Islet precursor cell (in vitro differentiated cells): ENCODE measurements around the gene ZFP57.

Experiments
- DNase-seq: peaks from one replicate; pipeline ENCODE4 v3.0.0-alpha.2; 2018

ZFP57 gene

GRCh38 chr6:29651413-29652197 is 29.3 kb downstream of the ZFP57 start:
- DNase-seq = no peak

- DNase-seq = peak; percentile 97
Observed at GRCh38 chr6:29649701-29650673, 31.0 kb downstream of the ZFP57 start.

DNA sequence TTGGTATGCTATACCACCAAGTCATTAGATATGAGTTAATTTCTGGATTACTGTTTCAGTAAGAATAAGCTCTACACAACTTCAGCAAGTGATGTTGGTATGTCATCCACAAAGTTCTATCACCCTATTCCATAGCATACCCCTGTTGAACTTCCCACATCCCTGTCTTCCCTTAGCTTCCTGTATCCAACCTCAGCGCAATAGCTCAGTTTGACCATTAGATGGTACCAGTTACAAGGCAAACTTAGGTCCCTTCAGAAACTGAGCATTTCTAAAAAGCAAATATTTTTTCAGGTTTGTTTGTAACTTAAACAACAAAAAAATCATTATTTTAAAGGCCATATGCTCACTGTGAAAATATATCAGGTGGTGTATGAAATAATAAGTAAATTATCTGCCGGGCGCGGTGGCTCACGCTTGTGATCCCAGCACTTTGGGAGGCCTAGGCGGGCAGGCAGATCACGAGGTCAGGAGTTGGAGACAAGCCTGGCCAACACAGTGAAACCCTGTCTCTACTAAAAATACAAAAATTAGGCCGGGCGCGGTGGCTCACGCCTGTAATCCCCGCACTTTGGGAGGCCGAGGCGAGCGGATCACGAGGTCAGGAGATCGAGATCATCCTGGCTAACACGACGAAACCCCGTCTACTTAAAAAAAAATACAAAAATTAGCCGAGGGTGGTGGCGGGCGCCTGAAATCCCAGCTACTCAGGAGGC is 32.9 kb downstream of the ZFP57 start:
- DNase-seq = no peak

GRCh38 chr6:29641430-29642148 is 39.4 kb downstream of the ZFP57 start:
- no peak for DNase-seq

DNA sequence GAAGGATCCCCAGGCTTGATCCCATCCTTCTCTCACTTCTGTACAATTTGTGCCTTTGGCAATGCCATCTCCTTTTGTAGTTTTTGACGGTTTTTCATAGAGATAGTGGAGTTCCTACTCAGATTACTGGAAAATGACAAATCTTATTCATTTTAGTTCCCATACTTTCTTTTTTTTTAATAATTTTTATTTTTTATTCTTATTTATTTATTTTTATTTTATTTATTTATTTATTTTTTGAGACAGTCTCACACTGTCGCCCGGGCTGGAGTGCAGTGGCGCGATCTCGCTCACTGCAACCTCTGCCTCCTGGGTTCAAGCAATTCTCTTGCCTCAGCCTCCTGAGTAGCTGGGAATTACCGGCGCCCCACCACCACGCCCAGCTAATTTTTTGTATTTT is 43.7 kb downstream of the ZFP57 start:
- no peak for DNase-seq

DNA sequence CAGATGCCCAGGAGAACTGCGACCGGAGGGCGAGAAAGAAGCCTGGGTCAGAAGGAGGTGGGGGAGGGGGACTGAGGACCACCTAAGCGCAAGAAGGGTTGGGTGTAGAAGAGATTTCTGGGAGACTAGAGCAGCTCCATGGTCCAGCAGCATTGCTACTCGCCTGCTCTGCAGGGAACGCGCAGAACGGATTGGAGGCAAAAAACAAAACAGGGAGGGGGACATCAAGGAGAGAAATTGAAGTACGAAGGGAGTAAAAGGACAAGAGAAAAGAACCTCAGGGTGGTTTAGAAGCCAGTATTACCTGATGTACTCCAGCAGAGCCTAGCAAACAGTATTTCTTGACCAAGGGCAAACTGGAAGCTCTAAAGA is 47.4 kb downstream of the ZFP57 start:
- no peak for DNase-seq

- DNase-seq = peak; percentile 93
Observed at GRCh38 chr6:29632789-29633533, 48.0 kb downstream of the ZFP57 start, which contains the start of gene GABBR1. GABBR1 (minus strand) TSS chr6:29633183; CDS start chr6:29632385, 798 bp downstream.

DNA sequence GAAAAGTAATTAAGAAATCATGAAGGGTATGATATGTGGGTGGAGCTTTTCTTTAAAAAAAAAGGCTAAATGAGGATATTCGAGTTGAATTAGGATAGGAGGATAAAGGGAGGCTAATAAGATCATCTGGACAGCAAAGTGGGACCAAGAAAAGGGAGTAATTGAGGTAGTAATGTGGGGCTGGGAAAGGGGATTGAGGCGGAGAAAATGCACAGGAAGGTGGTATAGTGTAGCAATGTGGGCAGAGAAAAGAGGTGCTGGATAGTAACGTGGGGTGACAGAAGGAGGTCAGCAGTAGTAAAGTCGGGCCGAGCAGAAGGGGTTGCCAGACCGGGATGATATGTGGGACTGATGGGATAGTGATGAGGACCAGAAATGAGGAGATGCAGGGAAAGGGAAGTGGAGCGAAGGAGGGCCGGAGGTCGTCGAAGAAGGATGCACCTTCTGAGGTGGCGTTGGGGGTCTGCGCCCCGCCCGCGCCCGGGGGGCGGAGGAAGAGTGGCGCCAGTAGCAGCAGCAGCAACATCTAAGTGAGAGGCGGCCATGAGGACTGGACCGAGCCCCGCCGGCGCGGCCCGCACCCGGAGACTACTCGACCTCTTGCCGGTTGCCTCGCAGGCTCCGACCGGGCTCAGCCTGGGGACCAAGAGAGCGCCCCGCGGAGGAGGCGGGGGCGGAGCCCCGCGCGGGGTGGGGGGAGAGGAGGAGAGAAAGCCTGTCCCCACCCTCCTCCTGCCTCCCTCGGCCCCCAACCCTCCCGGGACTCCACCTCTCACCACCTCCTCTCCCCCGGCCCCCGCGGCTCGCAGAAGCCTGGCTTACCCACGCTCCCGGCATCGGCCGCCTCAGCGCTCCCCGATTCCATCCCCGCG is 48.9 kb downstream of the ZFP57 start:
- peak; percentile 80 for DNase-seq

DNA sequence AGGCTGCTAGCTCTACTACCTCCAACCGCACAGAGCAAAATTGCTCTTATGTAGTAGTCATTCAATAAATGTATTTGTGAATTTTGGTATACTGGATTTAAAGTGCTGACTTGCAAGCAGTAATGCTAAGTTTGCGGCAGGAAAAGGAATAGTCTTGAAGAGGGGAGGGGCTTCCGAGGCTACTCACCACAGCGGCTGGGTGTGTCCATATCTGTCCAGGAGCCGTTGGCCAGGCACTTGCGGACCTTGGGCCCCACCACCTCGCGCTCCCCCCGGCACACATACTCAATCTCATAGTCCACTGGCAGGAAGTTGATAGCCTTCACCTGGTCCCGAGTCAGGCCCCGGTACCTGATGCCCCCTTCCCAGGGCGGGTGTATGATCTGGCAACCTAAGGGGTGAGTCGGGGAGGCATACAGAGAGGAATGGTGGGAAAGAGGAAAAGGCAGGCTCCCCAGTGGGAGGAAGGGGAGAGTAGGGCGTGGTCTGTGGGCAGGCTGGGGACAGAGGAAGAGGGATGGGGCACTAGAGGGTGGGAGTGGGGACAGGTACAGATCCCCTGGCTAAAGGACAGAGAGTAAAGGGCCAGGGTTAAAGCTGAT is 49.6 kb downstream of the ZFP57 start:
- peak; percentile 83 for DNase-seq

DNA sequence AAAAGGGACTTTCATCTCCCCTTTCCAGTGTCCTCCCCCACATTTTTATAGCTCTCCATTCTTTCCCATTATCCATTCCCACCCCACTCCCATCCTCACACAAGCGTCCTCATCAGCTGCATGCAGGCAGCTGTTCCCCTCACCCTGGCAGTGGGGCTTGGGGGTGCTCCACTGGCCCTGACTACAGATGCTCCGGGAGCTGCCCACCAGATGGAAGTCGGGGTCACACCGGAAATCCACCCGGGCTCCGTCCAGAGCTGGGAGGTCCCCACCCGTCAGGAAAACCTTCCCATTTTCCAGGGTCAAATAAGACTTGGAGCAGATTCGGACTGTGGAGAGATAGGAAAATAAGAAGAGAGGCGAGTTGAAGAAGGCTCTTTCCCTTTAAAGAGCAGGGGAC is 50.6 kb downstream of the ZFP57 start:
- no peak for DNase-seq

DNA sequence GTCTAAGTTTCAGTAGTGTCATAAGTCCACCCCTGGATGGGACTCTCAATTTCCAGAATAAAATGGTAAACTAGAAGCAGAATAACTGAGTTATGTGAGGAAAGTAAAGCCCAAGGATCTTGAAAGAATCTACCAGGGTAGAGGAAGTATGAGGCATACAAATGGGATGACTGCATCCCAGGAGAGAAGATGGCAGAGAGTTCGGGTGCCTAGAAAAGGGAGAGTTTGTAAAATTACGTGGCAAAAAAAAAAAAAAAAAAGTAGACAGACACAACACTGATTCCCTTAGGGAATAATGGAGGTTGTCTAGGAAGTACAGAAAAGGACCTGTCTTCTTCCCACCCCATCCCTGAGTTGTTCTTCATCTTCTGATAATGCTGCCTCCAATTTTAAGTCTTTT is 51.4 kb downstream of the ZFP57 start:
- no peak for DNase-seq

DNA sequence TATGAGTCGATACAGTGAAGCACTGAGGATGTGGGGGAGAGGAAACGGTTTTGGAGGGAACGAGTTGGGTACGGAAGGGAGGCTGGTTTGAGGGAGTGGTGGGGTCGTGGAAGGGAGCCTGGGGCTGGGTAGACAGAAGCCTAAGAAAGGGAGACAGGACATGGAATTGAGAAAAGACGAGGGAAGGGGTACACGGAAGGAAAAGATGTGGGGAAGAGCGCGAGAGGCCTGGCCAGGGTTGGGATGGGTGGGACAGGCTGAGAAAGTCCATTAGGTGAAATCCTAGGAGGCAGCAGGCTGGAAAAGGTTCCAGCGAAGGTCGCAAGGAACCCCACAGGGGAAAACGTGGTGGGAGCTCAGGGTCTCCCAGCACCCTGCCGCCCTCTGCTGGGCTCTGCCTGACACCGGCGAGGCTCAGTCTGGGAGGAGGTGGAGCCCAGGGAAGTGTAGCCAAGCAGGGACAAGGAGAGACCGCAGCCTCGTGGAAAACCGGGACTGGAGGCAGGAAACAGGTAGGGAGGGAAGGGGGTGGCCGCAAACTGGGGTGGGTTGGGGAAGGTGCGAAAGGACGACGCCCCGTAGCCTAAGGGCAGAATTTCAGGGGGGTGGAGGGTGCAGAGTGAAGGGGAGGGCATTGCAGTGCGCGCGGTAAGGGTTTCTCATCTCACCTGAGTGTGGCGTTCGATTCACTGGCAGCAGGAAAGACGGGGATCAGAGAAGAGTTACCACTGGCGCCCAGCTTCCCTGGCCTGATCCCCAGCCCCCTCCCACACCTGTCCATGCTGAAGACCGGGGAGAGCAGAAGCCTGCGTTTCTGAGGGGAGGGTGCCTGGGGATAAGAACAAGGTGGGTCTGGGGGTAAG is 52.3 kb downstream of the ZFP57 start:
- peak; percentile 98 for DNase-seq

DNA sequence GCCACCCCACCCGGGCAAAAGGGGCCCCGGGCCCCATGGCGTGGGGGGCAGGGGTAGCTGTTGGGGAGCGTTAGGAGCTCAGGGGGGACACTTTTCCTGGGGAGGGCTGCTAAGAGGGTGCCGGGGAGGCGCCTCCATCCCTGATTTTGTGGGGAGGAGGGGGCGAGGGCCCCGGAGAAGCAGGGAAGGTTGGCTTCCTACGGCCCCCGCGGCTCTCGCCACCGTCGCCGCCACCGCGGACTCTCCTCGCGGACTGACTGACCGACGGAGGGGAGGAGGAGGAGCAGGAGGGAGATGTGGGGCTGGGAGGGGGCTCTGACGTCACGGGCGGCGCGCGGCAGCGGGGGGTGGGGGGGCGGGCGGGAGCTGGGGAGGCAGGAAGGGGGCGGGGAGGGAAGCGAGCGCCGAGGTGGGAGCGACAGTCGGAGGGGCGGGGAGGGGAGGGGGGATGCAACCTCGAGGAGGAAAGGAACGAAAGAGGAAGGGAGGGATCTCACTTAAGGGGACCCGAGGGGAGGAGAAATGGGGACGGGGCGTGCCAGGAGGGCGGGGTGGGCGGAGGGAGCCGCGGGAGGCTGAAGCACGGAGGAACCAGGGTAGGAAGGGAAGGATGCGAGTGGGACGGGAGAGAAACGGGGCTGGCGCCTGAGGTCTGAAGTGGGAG is 53.1 kb downstream of the ZFP57 start:
- peak; percentile 93 for DNase-seq

- no peak for DNase-seq
Observed at GRCh38 chr6:29626948-29627754, 53.8 kb downstream of the ZFP57 start.

DNA sequence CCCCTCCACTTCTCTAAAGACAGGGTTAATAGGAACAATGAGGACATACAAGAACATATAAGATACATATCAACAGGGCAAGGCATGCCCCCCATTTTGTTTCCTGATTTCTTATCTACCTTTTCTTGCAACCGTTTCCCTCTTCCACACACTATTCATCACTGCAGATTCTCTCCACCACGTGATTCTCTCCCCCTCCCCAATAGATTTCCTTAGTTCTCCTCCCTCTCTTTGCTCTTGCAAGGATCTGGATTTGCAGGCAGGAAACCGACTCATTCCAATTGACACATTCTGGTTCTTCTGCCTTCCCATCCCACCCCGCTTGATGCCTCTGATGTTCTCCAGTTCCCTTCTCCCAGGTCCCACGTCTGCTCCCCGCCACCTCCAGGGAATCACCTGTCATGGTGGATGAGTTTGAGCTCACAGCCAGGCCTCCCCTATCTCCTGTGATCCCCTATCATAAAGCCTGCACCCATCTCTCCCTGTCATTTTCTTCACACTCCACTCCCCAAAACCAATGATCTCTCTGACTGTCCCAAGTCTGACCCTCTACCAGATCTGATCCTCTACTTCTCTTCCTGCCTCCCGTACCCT is 55.5 kb downstream of the ZFP57 start:
- DNase-seq = no peak

GRCh38 chr6:29624520-29624961 is 56.4 kb downstream of the ZFP57 start:
- DNase-seq = no peak
